ENCODE measurements around the gene SLC10A1.
"Not testable (repeated sequence)": the region's sequence is repeated elsewhere in the genome, so short reads cannot be mapped to it uniquely, and the experiment has no call there.

SLC10A1 gene

GRCh38 chr14:69796797-69797500 lies at the start of gene SLC10A1:
SLC10A1 (minus strand) TSS chr14:69797241; CDS start chr14:69797155, 86 bp downstream.
- no peak for DNase-seq

- DNase-seq, result no peak
Observed at GRCh38 chr14:69845787-69846186, 48.7 kb upstream of the SLC10A1 start.

- DNase-seq, result no peak
Observed at GRCh38 chr14:69845050-69845581, 48.1 kb upstream of the SLC10A1 start.

- no peak for DNase-seq
Observed at GRCh38 chr14:69844171-69844570, 47.1 kb upstream of the SLC10A1 start.

- DNase-seq, result peak; percentile 66
Observed at GRCh38 chr14:69842686-69843420, 45.8 kb upstream of the SLC10A1 start.

- peak; percentile 54 for DNase-seq
Observed at GRCh38 chr14:69841656-69842055, 44.6 kb upstream of the SLC10A1 start.

- no peak for DNase-seq
Observed at GRCh38 chr14:69839661-69840060, 42.6 kb upstream of the SLC10A1 start.

- no peak for DNase-seq
Observed at GRCh38 chr14:69838881-69839416, 41.9 kb upstream of the SLC10A1 start.

GRCh38 chr14:69828879-69829278 lies 31.8 kb upstream of the SLC10A1 start:
- DNase-seq, result no peak

- DNase-seq, result no peak
Observed at GRCh38 chr14:69828354-69828753, 31.3 kb upstream of the SLC10A1 start.

GRCh38 chr14:69827560-69827959 lies 30.5 kb upstream of the SLC10A1 start:
- DNase-seq, result no peak

GRCh38 chr14:69822456-69822855 lies 25.4 kb upstream of the SLC10A1 start:
- no peak for DNase-seq

GRCh38 chr14:69820991-69821390 lies 23.9 kb upstream of the SLC10A1 start:
- no peak for DNase-seq

- DNase-seq, result no peak
Observed at GRCh38 chr14:69819607-69820006, 22.6 kb upstream of the SLC10A1 start.

- peak; percentile 33 for DNase-seq
Observed at GRCh38 chr14:69818758-69819191, 21.7 kb upstream of the SLC10A1 start.

- DNase-seq, result no peak
Observed at GRCh38 chr14:69816216-69816615, 19.2 kb upstream of the SLC10A1 start.

- no peak for DNase-seq
Observed at GRCh38 chr14:69815556-69815955, 18.5 kb upstream of the SLC10A1 start.

- no peak for DNase-seq
Observed at GRCh38 chr14:69814397-69814796, 17.4 kb upstream of the SLC10A1 start.

GRCh38 chr14:69813346-69813745 lies 16.3 kb upstream of the SLC10A1 start:
- DNase-seq, result not testable (repeated sequence)

GRCh38 chr14:69812711-69813110 lies 15.7 kb upstream of the SLC10A1 start:
- DNase-seq, result no peak

- DNase-seq, result no peak
Observed at GRCh38 chr14:69811868-69812252, 14.8 kb upstream of the SLC10A1 start.

GRCh38 chr14:69811227-69811867 lies 14.3 kb upstream of the SLC10A1 start:
- no peak for DNase-seq

All from NCI-H1105 (cell line).